NOMO-1 treated with DMSO at 0.1 percent for 48 hours (cell line): Measurements from ENCODE around the gene CTNNAL1.
A peak's percentile ranks its signal among the peaks of the same experiment; 100 is the strongest.
"Not testable (repeated sequence)": the region's sequence is repeated elsewhere in the genome, so short reads cannot be mapped to it uniquely, and the experiment has no call there.

ENCODE experiments used
- DNase-seq: peaks from one replicate; lab custom pipeline; 2025; ENCODE audit not compliant: unreplicated experiment; lab: John Stamatoyannopoulos, UW

CTNNAL1 gene, protein sequence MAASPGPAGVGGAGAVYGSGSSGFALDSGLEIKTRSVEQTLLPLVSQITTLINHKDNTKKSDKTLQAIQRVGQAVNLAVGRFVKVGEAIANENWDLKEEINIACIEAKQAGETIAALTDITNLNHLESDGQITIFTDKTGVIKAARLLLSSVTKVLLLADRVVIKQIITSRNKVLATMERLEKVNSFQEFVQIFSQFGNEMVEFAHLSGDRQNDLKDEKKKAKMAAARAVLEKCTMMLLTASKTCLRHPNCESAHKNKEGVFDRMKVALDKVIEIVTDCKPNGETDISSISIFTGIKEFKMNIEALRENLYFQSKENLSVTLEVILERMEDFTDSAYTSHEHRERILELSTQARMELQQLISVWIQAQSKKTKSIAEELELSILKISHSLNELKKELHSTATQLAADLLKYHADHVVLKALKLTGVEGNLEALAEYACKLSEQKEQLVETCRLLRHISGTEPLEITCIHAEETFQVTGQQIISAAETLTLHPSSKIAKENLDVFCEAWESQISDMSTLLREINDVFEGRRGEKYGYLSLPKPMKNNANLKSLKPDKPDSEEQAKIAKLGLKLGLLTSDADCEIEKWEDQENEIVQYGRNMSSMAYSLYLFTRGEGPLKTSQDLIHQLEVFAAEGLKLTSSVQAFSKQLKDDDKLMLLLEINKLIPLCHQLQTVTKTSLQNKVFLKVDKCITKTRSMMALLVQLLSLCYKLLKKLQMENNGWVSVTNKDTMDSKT

GRCh38 chr9:109012876-109013678 is at the start of gene CTNNAL1:
CTNNAL1 (minus strand) TSS chr9:109013499; CDS start chr9:109013442, 57 bp downstream.
- DNase-seq = peak; percentile 66

GRCh38 chr9:109062543-109062942 is 49.2 kb upstream of the CTNNAL1 start:
- no peak for DNase-seq

GRCh38 chr9:109060191-109060590 is 46.9 kb upstream of the CTNNAL1 start:
- DNase-seq = no peak

- not testable (repeated sequence) for DNase-seq
Measured at GRCh38 chr9:109053121-109053520, 39.8 kb upstream of the CTNNAL1 start.

DNA sequence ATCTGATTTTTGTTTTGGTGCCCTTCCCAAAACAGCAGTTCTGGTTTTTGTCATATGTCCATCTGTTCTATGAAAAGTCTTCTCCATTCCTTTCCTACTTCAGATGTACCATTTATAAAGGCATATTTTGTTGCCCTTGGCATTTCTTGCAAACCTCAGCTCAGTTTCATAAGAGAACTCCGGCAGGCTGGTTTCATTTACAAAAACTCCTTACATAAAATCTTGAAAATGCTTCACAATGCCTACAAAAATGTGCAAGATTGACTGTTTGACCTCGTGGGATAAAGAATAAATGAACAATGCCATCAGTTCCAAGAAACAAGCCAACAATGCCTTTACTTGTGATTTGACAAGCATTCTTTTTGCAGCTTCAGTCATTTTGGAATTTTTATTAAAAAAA is 39.1 kb upstream of the CTNNAL1 start:
- DNase-seq = no peak

GRCh38 chr9:109051733-109052132 is 38.4 kb upstream of the CTNNAL1 start:
- DNase-seq = no peak

- no peak for DNase-seq
Measured at GRCh38 chr9:109050444-109050843, 37.1 kb upstream of the CTNNAL1 start.

GRCh38 chr9:109048822-109049221 is 35.5 kb upstream of the CTNNAL1 start:
- DNase-seq = no peak

DNA sequence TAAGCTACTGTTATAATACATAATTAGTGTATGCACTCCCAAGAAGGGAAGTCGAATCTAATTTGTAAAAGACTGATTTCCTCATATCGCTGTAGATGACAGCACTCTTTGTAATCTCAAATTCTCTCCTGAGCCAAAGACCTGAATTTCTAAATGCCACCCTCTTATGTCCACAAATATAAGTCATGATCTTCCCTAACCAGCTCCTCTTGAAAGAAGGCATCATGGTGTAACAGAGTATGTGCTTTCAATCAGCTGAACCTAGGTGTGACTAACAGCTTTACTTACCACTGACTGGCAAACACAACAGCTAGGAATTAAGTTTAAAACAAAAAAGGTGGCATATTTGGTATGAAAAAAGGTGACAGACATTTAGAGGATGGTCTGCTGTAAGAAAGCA is 34.0 kb upstream of the CTNNAL1 start:
- DNase-seq = no peak

DNA sequence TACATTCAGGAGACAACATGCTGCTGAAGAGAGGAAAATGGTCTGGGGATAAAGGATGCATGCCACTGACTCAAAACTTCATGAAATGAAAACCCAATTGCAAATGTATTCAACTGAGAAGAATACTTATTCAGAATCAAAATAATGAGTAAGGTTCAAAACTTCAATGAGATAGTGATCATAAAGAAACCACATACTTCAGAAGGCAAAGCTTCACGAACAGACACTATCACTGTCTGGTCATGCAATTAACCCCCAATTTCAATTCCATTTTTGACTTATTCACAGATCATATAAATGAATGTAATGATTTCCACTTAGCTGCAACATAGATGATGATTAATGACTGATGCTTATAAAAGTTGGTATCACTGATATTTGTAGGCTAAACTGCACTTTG is 33.0 kb upstream of the CTNNAL1 start:
- no peak for DNase-seq

- DNase-seq = no peak
Measured at GRCh38 chr9:109043578-109043977, 30.3 kb upstream of the CTNNAL1 start.

GRCh38 chr9:109040571-109040970 is 27.3 kb upstream of the CTNNAL1 start:
- DNase-seq = no peak

DNA sequence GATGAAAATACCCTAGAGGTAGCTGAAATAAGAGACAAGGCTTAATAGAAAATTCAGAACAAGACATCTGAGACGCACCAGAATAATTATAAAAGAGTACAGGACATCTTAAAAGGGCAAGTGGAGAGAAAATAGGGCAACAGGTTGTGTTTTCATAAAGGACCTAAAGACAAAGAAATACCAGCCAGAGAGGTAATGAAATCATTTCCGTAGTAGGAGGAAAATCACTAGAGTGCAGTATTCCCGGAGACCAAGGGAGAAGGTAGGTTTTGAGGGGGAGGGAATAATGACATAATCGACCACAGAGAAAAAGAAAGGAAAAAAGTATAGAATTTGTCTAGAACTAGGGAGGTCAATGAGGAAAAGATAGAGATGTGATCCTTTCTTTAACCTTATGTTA is 26.2 kb upstream of the CTNNAL1 start:
- no peak for DNase-seq

GRCh38 chr9:109037946-109038715 is 24.8 kb upstream of the CTNNAL1 start:
- no peak for DNase-seq

DNA sequence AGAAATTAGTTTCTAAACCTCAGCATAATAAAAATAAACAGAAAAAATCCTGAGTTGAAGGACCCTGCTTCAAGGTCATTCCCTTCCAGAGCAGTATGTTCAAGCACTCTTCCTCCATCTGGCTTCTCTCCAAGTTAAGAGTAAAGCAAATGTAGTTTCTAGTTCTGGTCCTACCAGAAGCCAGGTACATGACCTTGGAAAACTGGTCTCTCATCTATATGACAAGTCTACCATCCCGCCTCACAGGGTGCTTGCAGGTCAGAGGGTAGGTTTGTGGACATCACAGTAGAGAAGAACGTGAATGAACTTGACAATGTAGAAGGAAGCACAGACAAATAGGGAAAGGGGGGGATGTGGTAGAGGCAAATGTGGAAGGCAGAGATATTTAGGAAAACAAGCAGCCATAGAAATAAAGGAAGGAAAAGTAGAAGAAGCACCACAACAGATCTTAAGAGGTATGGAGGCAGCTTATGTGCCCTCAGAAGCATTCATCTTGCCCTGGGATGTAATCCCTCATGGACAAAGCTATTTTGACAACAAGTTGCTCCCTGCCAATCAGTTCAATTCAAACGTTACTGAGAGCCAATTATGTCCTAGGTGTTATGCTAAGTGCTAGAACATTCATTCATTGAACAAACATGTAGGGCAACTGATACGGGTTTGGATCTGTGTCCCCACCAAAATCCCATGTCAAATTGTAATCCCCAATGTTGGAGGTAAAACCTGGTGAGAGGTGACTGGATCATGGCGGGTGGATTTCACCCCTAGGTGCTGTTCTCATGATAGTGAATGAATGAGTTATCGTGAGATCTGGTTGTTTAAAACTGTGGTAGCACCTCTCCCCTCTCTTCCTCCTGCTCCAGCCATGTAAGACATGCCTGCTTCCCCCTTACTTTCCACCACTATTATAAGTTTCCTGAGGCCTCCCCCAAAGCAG is 23.7 kb upstream of the CTNNAL1 start:
- DNase-seq = no peak

- no peak for DNase-seq
Measured at GRCh38 chr9:109035684-109036423, 22.6 kb upstream of the CTNNAL1 start.

DNA sequence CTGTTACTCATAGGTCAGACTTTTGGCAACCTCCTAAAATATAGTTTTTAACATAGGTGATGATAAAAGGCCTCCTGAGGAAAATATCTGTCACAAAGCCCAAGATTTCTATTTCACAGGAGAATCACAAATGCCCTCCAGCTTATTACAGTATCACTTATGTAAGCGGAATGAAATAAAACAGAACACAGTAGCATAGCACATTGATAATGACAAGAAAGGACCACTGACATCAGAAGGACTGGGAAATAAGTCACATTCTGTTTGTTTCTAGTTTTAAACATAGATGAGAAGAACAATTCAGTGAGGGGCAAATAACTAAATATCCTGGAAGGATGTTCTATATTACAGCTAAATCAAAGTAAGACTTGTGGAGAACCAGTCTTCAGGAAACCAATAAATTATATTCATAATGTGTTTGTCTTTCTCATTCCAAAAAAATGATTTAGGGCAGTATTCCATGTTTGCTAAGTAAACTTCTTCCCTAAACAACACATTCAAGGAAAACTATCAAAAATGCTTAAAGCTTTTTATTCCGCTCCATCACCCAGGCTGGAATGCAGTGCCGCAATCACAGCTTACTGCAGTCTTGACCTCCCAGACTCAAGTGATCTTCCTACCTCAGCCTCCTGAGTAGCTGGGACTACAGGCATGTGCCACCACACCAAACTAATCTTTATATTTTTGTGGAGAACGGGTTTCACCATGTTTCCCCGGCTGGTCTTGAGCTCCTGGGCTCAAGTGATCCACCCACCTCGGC is 20.8 kb upstream of the CTNNAL1 start:
- no peak for DNase-seq

DNA sequence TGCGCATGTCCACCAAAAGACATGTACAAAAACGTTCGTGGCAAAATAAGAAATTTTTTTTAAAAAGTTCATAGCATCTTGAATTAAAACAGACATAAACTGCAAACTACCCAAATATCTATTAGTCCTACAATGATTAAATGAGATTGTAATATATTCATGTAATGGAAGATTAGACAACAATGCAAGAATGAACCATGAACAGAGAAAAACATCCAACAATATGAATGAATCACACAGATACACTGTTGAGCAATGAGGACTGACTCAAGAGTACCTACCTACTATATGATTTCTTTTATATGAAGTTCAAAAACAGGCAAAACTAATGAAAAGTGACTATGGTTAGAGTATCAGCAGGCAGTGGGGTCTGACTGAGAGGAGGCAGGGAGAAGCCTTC is 17.9 kb upstream of the CTNNAL1 start:
- DNase-seq = no peak
